AG09319 (cell line): Measurements from ENCODE around the gene UPK3BL2.
"Not testable (repeated sequence)": the region's sequence is repeated elsewhere in the genome, so short reads cannot be mapped to it uniquely, and the experiment has no call there.

Source experiments
- DNase-seq: peaks from one replicate; pipeline ENCODE4 v3.0.0-alpha.2; 2010; ENCODE audit warnings: low read depth; ENCODE audit errors: extremely low read depth

UPK3BL2 gene

DNA sequence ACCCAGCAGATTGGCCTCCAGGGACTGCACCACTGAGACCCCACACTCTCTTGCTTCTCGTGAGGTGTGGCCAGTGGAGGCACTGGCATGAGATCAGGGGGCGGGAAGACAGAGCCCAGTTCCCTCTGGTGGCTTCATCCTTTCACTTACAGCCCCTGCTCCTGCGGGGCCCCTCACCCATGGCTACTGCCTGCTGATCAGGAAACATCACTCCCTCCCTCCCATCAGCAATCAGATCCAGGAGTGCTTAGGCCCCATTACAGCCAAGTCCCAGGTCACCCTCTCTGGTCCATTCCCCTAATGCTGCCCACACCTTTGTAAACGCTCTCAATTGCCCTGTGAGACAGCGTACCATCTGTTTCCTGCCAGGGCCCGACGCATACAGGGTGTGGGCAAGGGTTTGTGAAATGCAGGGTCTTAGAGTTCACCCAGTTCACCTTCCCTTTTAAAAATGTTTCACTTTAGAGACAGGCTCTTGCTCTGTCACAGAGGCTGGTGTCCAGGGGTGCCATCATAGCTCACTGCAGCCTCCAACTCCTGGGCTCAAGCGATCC lies 8.4 kb downstream of the UPK3BL2 start:
- DNase-seq: not testable (repeated sequence)

- DNase-seq: not testable (repeated sequence)
These were observed 11.4 kb downstream of the UPK3BL2 start for GRCh38 chr7:102532127-102532526.

DNA sequence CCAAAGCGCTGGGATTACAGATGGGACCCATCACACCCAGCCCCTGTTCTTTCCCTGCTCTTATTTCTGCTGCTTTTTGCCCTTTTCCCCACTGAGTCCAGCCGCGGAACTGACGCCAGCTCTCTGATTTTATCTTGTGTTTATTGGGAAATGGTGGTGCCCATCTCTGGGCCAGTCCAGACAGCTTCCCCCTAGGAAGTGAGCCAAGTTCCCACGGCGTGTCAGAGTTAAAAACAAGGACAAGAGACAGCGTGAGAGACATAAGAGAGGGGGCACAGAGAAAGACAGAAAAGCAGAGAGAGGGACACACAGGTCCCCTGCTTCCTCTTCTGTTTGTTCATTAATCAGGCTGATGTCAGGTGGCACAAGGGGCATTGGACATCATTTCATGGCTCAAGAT lies 11.9 kb downstream of the UPK3BL2 start:
- not testable (repeated sequence) for DNase-seq

GRCh38 chr7:102527822-102528793 lies 15.4 kb downstream of the UPK3BL2 start:
- not testable (repeated sequence) for DNase-seq

GRCh38 chr7:102527182-102527581 lies 16.3 kb downstream of the UPK3BL2 start:
- DNase-seq: not testable (repeated sequence)

DNA sequence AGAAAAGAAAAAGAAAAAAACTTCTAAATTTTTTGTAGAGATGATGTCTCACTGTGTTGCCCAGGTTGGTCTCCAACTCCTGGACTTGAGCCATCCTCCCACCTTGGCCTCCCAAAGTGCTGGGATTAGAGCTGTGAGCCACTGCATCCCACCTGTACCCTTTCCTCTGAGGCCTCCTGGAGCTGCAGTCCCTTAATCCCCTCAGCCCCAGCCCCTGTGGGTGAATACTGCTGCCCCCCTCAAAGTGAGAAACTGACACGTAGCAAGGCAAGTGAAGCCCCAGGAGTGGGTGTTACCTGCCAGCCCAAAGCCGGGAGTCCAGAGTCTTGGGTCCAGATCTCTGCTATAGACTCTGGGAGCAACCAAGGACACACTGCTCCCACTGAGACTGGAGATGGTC lies 18.7 kb downstream of the UPK3BL2 start:
- not testable (repeated sequence) for DNase-seq

GRCh38 chr7:102520797-102521196 lies 22.7 kb downstream of the UPK3BL2 start:
- DNase-seq: not testable (repeated sequence)

DNA sequence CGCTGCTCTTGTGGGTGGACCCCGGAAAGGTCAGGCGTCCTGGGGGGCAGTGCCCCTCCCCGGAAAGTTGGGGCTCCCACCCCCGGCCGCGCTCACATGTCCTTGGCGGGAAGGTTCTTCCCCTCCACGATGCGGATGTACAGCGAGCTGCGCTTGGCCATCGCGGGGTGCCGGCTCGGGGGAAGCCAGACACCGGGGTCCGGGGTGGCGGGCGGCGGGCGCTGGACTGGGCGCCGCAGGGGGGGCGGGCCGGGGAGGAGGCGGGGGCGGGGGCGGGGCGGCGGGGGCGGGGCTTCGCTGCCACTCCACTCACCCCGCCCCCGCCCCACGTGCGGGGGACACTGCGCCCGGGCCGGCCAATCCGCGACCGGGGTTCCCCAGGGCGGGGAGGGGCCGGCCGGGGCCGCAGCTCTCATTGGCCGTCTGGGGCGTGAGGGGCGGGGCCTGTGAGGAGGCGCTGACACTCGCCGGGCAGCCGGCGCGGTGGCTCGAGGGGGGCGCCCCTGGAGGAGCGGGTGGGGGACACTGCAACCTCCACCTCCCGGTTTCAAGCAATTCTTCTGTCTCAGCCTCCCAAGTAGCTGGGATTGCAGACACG lies 25.8 kb downstream of the UPK3BL2 start, which contains the start of gene RASA4B:
Gene RASA4B (minus strand): TSS at position 228 of the 598 bp plus-strand sequence. CDS start 67 bp downstream, at position 161.
- not testable (repeated sequence) for DNase-seq

GRCh38 chr7:102516951-102517350 lies 26.5 kb downstream of the UPK3BL2 start:
- not testable (repeated sequence) for DNase-seq

GRCh38 chr7:102515889-102516288 lies 27.6 kb downstream of the UPK3BL2 start:
- DNase-seq: not testable (repeated sequence)

GRCh38 chr7:102514881-102515721 lies 28.4 kb downstream of the UPK3BL2 start:
- DNase-seq: not testable (repeated sequence)

DNA sequence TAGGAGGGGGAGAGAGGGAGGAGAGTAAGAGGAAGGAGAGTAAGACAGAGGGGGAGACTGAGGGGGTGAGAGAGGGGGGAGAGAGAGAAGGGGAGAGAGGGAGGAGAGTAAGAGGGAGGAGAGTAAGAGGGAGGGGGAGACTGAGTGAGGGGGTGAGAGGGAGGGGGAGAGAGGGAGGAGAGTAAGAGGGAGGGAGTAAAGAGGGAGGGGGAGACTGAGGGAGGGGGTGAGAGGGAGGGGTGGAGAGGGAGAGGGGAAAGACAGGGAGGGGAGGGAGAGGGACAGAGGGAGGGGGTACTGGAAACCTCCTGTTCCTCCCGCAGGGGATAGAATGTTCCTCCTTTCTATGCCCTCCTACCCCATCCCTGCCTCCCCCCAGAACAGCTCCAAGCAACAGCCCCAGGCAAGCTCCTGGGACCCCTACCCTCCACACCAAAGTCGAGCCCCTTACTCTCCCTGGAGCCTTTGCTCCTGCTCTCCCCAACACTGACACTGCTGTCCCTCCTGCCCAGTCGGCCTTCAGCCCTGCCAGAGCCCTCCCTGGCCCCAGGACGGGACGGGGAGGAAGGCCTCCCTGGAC lies 30.8 kb downstream of the UPK3BL2 start:
- not testable (repeated sequence) for DNase-seq

DNA sequence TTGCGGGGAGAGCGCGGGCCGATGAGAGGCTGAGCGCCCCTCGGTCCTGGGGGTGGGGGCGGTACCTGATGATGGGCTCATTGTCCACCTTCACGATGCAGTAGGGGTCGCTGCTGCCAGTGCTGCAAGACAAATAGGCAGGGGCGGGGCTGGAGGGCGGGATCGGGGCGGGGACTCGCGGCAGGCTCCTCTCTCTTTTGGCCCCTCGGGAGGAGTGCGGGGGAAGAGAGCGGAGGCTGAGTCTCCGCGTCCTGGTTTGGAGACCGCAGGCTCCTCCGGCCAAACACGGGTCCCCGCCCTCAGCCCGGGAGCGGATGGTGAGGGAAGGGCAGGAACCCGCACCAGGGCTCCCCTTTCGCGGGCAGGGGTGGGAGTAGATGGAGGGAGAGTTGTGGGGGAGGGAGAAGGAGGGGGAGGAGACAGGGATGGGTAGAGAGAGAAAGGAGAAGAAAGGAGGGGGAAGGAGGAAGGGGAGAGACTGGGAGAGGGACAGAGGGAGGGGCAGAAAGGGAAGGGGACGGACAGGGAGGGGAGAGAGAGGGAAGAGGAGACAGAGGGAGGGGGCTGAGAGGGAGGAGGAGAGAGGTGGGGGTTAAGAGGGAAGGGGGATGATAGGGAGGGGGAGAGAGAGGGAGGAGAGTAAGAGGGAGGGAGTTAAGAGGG lies 31.5 kb downstream of the UPK3BL2 start:
- not testable (repeated sequence) for DNase-seq

- not testable (repeated sequence) for DNase-seq
These were observed 32.9 kb downstream of the UPK3BL2 start for GRCh38 chr7:102510575-102510974.

GRCh38 chr7:102507410-102508088 lies 35.9 kb downstream of the UPK3BL2 start:
- DNase-seq: not testable (repeated sequence)

- not testable (repeated sequence) for DNase-seq
These were observed 38.0 kb downstream of the UPK3BL2 start for GRCh38 chr7:102505298-102506185.

DNA sequence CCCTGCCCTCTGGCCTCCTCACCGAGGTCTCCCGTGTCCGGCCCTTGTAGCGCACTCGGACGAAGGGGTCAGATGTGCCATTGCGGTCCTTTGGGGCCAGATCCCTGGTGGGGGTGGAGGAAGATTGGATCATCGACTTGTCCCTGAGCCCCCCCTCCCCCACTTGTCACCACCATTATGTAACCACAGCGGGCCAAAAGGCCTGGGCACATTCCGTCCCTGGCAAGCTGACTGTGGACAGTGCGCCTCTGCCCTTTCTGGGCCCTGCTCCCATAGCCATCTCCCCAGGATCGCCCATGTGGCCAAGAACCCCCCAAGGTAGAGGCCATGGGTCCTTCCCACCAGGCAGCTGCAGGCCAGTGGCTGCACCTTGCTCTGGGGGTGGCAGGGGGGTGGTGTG lies 40.4 kb downstream of the UPK3BL2 start:
- not testable (repeated sequence) for DNase-seq

DNA sequence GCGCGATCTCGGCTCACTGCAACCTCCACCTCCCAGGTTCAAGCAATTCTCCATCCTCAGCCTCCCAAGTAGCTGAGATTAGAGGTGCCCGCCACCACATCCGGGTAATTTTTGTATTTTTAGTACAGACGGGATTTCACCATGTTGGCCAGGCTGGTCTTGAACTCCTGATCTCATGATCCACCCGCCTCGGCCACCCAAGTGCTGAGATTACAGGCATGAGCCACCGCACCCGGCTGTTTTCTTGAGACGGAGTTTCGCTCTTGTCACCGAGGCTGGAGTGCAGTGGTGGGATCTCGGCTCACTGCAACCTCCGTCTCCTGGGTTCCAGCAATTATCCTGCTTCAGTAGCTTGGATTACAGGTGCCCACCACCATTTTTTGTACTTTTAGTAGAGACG lies 45.2 kb downstream of the UPK3BL2 start:
- not testable (repeated sequence) for DNase-seq
